Neuronal stem cell (in vitro differentiated cells): ENCODE results near the gene ABHD17B.
"Not testable (repeated sequence)": the region's sequence is repeated elsewhere in the genome, so short reads cannot be mapped to it uniquely, and the experiment has no call there.

Experiments used
- DNase-seq: peaks from one replicate; pipeline ENCODE4 v3.0.0-alpha.2; 2013; ENCODE audit warnings: low spot score
- H2AFZ ChIP-seq: one replicate; pipeline ENCODE4 v1.6.1; 2013; ENCODE audit warnings: mild to moderate bottlenecking, low read length, inconsistent platforms
- H2AK5ac ChIP-seq: 2 replicates; pipeline ENCODE4 v1.6.1; 2013; ENCODE audit warnings: low read depth, mild to moderate bottlenecking, inconsistent platforms, low read length, moderate library complexity, mixed read lengths
- H2BK120ac ChIP-seq: 2 replicates; pipeline ENCODE4 v1.6.1; 2013; ENCODE audit warnings: low read depth, mild to moderate bottlenecking, inconsistent platforms, low read length, moderate library complexity, mixed read lengths
- H2BK12ac ChIP-seq: one replicate; pipeline ENCODE4 v1.6.1; 2013; ENCODE audit warnings: low read length, inconsistent platforms
- H2BK15ac ChIP-seq: 2 replicates; pipeline ENCODE4 v1.6.1; 2013; ENCODE audit warnings: mild to moderate bottlenecking, low read length, inconsistent platforms, mixed read lengths
- H2BK5ac ChIP-seq: one replicate; pipeline ENCODE4 v1.6.1; 2013; ENCODE audit warnings: inconsistent platforms, mild to moderate bottlenecking, low read length, moderate library complexity
- H3K14ac ChIP-seq: one replicate; pipeline ENCODE4 v1.6.1; 2013; ENCODE audit warnings: low read length, inconsistent platforms
- H3K18ac ChIP-seq: 2 replicates; pipeline ENCODE4 v1.6.1; 2013; ENCODE audit warnings: low read length, inconsistent platforms
- H3K23ac ChIP-seq: 2 replicates; pipeline ENCODE4 v1.6.1; 2013; ENCODE audit warnings: low read depth, mild to moderate bottlenecking, mixed read lengths, low read length, inconsistent platforms; ENCODE audit not compliant: poor library complexity
- H3K27ac ChIP-seq: replicated peaks from 3 replicates; pipeline ENCODE4 v1.5.1; 2013; ENCODE audit warnings: low read length, inconsistent platforms
- H3K27me3 ChIP-seq, 3 experiments: 2 replicates each; pipeline ENCODE4 v1.6.1; 2013; ENCODE audit warnings: low read length in 3 of 3, mild to moderate bottlenecking in 2 of 3, inconsistent platforms in 1 of 3, low read depth in 1 of 3, mixed read lengths in 1 of 3, moderate library complexity in 1 of 3; ENCODE audit not compliant: control insufficient read depth in 3 of 3, insufficient read depth in 3 of 3
- H3K36me3 ChIP-seq, 2 donors: replicated peaks in 1 of 2; 2 replicates each; pipeline ENCODE4 v1.6.1; 2013; ENCODE audit warnings: low read length in 2 of 2; ENCODE audit not compliant: control insufficient read depth in 2 of 2, insufficient read depth in 2 of 2
- H3K4ac ChIP-seq: 2 replicates; pipeline ENCODE4 v1.6.1; 2013; ENCODE audit warnings: inconsistent platforms, mild to moderate bottlenecking, low read length, moderate library complexity
- H3K4me1 ChIP-seq, 2 donors: 1 replicate in 1 of 2; 2 replicates in 1 of 2; pipeline ENCODE4 v1.6.1; 2013; ENCODE audit warnings: low read length in 2 of 2, low read depth in 1 of 2; ENCODE audit not compliant: control insufficient read depth in 2 of 2, insufficient read depth in 1 of 2
- H3K4me2 ChIP-seq: one replicate; pipeline ENCODE4 v1.6.1; 2013; ENCODE audit warnings: mild to moderate bottlenecking, low read length, inconsistent platforms; ENCODE audit not compliant: insufficient read depth, poor library complexity, severe bottlenecking
- H3K4me3 ChIP-seq, 2 donors: 2 replicates each; pipeline ENCODE4 v1.5.1; 2013; ENCODE audit warnings: low read length in 2 of 2, mild to moderate bottlenecking in 2 of 2, inconsistent platforms in 1 of 2, moderate library complexity in 1 of 2
- H3K79me1 ChIP-seq: one replicate; pipeline ENCODE4 v1.6.1; 2013; ENCODE audit warnings: low read depth, mild to moderate bottlenecking, inconsistent platforms, low read length, moderate library complexity
- H3K9ac ChIP-seq: one replicate; pipeline ENCODE4 v1.6.1; 2013; ENCODE audit warnings: mild to moderate bottlenecking, low read depth, low read length, inconsistent platforms; ENCODE audit not compliant: poor library complexity
- H3K9me3 ChIP-seq, 2 donors: replicated peaks in 1 of 2; 2 replicates each; pipeline versions ENCODE3 to v1.6.1; 2013; ENCODE audit warnings: low read length in 2 of 2, mild to moderate bottlenecking in 2 of 2, inconsistent platforms in 1 of 2, low read depth in 1 of 2, mixed read lengths in 1 of 2, moderate library complexity in 1 of 2; ENCODE audit not compliant: control insufficient read depth in 2 of 2, insufficient read depth in 1 of 2
- H4K8ac ChIP-seq: one replicate; pipeline ENCODE4 v1.6.1; 2013; ENCODE audit warnings: low read depth, mild to moderate bottlenecking, inconsistent platforms, low read length, moderate library complexity
- H4K91ac ChIP-seq: one replicate; pipeline ENCODE4 v1.6.1; 2013; ENCODE audit warnings: low read length, low read depth, mild to moderate bottlenecking, inconsistent platforms; ENCODE audit not compliant: poor library complexity
- WGBS, 2 donors: extraction: QIAGEN DNeasy Blood & Tissue Kit; methylation state at CpG; one replicate each; pipeline ENCODE4 v1.1.7; 2013; ENCODE audit warnings: missing lambda C conversion rate in 2 of 2, mixed read lengths in 1 of 2; ENCODE audit not compliant: insufficient read length in 2 of 2, insufficient replicate concordance in 1 of 2; ENCODE audit errors: extremely low coverage in 2 of 2; 5-methylcytosine and 5-hydroxymethylcytosine counted together

ABHD17B gene

DNA sequence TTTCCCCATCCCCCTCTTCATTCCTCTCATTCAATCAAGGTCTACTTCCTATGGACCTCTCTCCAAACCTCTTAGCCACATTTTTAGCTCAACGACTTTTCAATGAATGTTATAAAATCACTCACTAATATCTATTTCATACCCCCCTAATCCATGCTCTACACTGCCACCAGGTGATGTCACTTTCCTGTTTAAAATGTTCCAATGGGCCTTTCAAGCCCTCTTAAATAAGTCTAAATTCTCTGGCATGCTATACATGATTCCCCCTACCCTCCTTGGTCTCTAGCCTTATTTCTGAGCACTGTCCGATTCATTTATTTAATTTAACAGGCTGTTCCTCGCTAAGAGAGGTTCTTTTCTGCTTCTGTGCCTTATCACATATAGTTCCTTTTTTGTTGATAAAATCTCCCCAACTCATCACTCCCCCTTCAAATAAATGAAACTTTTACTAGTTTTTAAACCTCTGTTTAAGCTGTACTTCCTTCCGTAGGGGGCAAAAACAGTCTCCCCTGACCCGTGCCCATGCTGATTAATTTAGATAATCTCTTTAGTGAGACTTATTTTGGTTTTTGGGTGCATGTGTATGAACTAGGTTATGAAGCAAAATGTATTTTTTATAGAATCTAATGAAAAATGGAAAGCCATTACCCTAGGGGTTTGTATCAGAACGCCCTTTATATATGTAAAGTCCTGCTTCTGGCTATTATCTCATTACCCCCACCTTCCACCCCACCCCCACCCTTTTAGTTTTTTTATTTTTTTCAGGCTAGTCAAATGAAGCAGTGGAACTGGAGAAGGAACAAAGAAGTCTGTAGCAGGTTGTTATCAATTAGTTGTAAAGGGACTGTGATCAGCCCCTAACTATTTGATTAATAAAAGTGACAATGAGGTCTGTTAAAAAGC is 9.0 kb downstream of the ABHD17B start:
- H3K27me3 ChIP-seq = no peaks in the 10 kb centered on the region
- no peak overlapping the region for H2AK5ac ChIP-seq
- peaks cover 4 to 54% of the 10 kb centered on the region in 2 donors for H3K36me3 ChIP-seq
- no peak overlapping the region for H3K4me2 ChIP-seq
- no peak overlapping the region for H3K4ac ChIP-seq
- peaks cover 0 to 6% of the 10 kb centered on the region in 2 donors for H3K9me3 ChIP-seq
- peaks cover 2% of the 10 kb centered on the region for H3K79me1 ChIP-seq
- H2BK5ac ChIP-seq = no peak overlapping the region
- H3K27ac ChIP-seq = no peak overlapping the region
- H4K8ac ChIP-seq = no peak overlapping the region
- H2BK15ac ChIP-seq = no peak overlapping the region
- H2BK12ac ChIP-seq = no peak overlapping the region
- H3K4me3 ChIP-seq = no peak overlapping the region
- no peak overlapping the region for H3K23ac ChIP-seq
- H2BK120ac ChIP-seq = no peak overlapping the region
- H3K14ac ChIP-seq = no peak overlapping the region
- H3K4me1 ChIP-seq = peaks cover 0 to 2% of the 10 kb centered on the region in 2 donors
- no peak for DNase-seq
- no peak overlapping the region for H2AFZ ChIP-seq
- no peak overlapping the region for H3K9ac ChIP-seq
- no peak overlapping the region for H3K18ac ChIP-seq
- WGBS, 2 donors = 100% methylated on average over 1 of the region's 6 CpGs; no CpG with 5 or more reads in 1 of the 2 donors
- H4K91ac ChIP-seq = no peak overlapping the region

DNA sequence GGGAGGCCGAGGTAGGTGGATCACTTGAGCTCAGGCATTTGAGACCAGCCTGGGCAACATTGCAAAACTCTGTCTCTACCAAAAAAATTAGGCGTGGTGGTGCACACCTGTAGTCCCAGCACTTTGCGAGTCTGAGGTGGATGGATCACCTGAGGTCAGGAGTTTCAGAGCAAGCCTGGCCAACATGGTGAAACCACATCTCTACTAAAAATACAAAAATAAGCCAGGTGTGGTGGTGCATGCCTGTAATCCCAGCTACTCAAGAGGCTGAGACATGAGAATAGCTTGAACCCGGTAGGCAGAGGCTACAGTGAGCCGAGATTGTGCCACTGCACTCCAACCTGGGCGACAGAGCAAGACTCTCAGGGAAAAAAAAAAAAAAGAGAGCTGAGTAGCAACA is 12.2 kb downstream of the ABHD17B start:
- not testable (repeated sequence) for H3K9me3 ChIP-seq, H3K4me1 ChIP-seq, H4K91ac ChIP-seq, H3K23ac ChIP-seq, DNase-seq, H3K14ac ChIP-seq, H2BK12ac ChIP-seq, H3K18ac ChIP-seq, H2BK5ac ChIP-seq, H2BK15ac ChIP-seq, H2AK5ac ChIP-seq, H2AFZ ChIP-seq, H3K27ac ChIP-seq, H3K79me1 ChIP-seq, H3K4me2 ChIP-seq, H4K8ac ChIP-seq, H3K4ac ChIP-seq, H2BK120ac ChIP-seq, H3K27me3 ChIP-seq, H3K9ac ChIP-seq, H3K4me3 ChIP-seq
- no CpG with 5 or more reads among the region's 6 CpGs for WGBS, 2 donors
- H3K36me3 ChIP-seq = peaks cover 0 to 38% of the 10 kb centered on the region in 2 donors

DNA sequence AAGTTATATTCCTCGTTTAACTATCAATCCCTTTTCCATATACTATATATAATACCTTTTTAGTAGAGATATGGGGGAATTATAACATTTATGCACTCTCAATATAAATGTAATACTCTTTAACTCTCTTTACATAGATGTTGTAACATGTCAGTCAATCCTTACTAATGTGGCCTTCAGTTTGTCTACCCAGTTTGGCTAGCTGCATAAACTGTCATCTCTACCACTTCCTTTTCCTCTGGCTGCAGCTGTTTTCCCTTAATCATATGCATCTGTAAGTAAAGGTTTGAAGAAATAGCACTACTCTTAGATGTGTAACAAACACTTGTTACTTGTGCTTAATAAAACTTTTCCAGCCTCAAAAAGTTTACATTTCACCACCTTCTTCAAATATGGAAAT is 13.4 kb downstream of the ABHD17B start:
- Histone ChIP-seq H3K4ac (no peak overlapping the region), H3K18ac (no peak overlapping the region), H2BK5ac (no peak overlapping the region), H3K27ac (no peak overlapping the region), H4K8ac (no peak overlapping the region), H2BK12ac (no peak overlapping the region), H3K27me3 (no peaks in the 10 kb centered on the region), H3K9ac (no peak overlapping the region), H3K4me1 (peaks cover 0 to 2% of the 10 kb centered on the region in 2 donors), H3K14ac (no peak overlapping the region), H3K4me2 (no peak overlapping the region), H3K4me3 (no peak overlapping the region), H3K36me3 (peaks cover 0 to 38% of the 10 kb centered on the region in 2 donors), H3K79me1 (peaks cover 2% of the 10 kb centered on the region), H2BK15ac (no peak overlapping the region), H2AK5ac (no peak overlapping the region), H4K91ac (no peak overlapping the region), H3K9me3 (no peaks in the 10 kb centered on the region), H2BK120ac (no peak overlapping the region), H2AFZ (no peak overlapping the region), H3K23ac (no peak overlapping the region)
- DNase-seq = no peak
- WGBS, 2 donors = no CpG with 5 or more reads among the region's 1 CpG

DNA sequence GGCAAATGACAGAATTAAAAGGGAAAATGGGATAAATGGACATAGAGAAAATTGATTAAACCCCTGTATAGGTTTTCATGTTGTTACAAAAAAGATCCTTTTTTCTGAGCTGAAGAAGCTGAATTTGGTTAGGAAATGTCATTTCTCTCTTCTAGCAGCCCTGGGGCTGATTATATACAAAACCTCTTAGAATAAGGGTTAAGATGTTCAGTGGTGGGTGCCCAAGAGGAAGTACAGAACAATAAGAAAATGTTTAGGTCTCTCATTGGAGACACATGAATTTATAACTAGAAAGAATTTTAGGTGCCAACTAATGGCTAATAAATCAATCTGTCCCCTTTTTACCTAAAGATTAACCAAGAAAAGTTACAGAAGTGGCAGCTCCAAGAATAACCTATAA is 14.2 kb downstream of the ABHD17B start:
- H2BK12ac ChIP-seq = no peak overlapping the region
- H2BK120ac ChIP-seq = no peak overlapping the region
- no peak overlapping the region for H4K8ac ChIP-seq
- no peaks in the 10 kb centered on the region for H3K9me3 ChIP-seq
- no peak overlapping the region for H3K18ac ChIP-seq
- H3K4me1 ChIP-seq = peaks cover 0 to under 1% of the 10 kb centered on the region in 2 donors
- no peak overlapping the region for H2BK15ac ChIP-seq
- no peak overlapping the region for H2AK5ac ChIP-seq
- no peaks in the 10 kb centered on the region for H3K27me3 ChIP-seq
- H3K4me3 ChIP-seq = no peak overlapping the region
- no peak overlapping the region for H3K4me2 ChIP-seq
- H3K23ac ChIP-seq = no peak overlapping the region
- H3K36me3 ChIP-seq = peaks cover 0 to 38% of the 10 kb centered on the region in 2 donors
- H2BK5ac ChIP-seq = no peak overlapping the region
- H3K27ac ChIP-seq = no peak overlapping the region
- peaks cover 2% of the 10 kb centered on the region for H3K79me1 ChIP-seq
- DNase-seq = no peak
- no peak overlapping the region for H3K4ac ChIP-seq
- no peak overlapping the region for H3K9ac ChIP-seq
- H4K91ac ChIP-seq = no peak overlapping the region
- H3K14ac ChIP-seq = no peak overlapping the region
- no peak overlapping the region for H2AFZ ChIP-seq
